ENCODE measurements around the gene PODXL. TPM values are rescaled to one million over a fixed set of nuclear protein-coding genes. Genes with fewer than 3 reads are reported as not detected.

The PODXL gene
- total and polyA plus RNA-seq, 2 of the 8 experiments (the other 6 are each of a cell fraction or from before 2014, with no cell fraction given) = 638 to 925 TPM

- peak overlapping the region; percentile 61; the same call in 1 of the 2 replicates for H2BK15ac ChIP-seq (ENCODE audit: low read length)
- H3K27me3 ChIP-seq (replicated peaks in 1 of 4; ENCODE audit: control insufficient read depth in 3 of 4, extremely low read depth in 1 of 4, insufficient read depth in 3 of 4, low read length in 3 of 4) = no peaks in the 10 kb centered on the region
- H4K5ac ChIP-seq (ENCODE audit: insufficient read length, low read depth, low read length) = peak overlapping the region; percentile 93
- peak overlapping the region; percentile 94 for H3K18ac ChIP-seq (ENCODE audit: extremely low read depth, low read length)
- peak overlapping the region; percentile 6 to 47 (median 11); a peak in 5 of 8 replicates for H3K4me3 ChIP-seq (ENCODE audit: extremely low read depth in 1 of 4, insufficient read depth in 2 of 4, low read depth in 3 of 4, low read length in 4 of 4)
- ChIA-PET POLR2A (ENCODE audit: partially characterized antibody) (interaction anchor here (0.8 to 9.8 kb wide), 21 partner anchors 10 to 90 kb away, joined by 3 to 108 read pairs (median 6); partner anchors contain the start of gene PODXL), CTCF (ENCODE audit: partially characterized antibody) (interaction anchor here (0.8 to 11.9 kb wide), 8 partner anchors 13 to 98 kb away, joined by 4 to 103 read pairs (median 4); partner anchors contain the start of gene PODXL)
- peaks cover 27 to 51% (median 45%) of the 10 kb centered on the region in 4 experiments for H3K4me1 ChIP-seq (replicated peaks in 1 of 4; ENCODE audit: control insufficient read depth in 3 of 4, insufficient read depth in 4 of 4, low read length in 3 of 4)
- H3K56ac ChIP-seq (replicated peaks; ENCODE audit: insufficient read length, low read depth, low read length) = peak overlapping the region; percentile 94
- peak overlapping the region; percentile 96 for H3K27ac ChIP-seq (ENCODE audit: low read depth, low read length)
- 0 out of 2 replicates have a peak, but pooled peaks cover 2% of the 10 kb centered on the region for H3K79me1 ChIP-seq (ENCODE audit: low read depth, low read length)
- DNase-seq (ENCODE audit: low read depth in 1 of 2, low spot score in 2 of 2) (peak in 1 of 2 experiments; percentile 88), FAIRE-seq (no peak)
- H3K23ac ChIP-seq (ENCODE audit: insufficient read length) = no peak overlapping the region
- H2BK12ac ChIP-seq (ENCODE audit: low read depth, low read length) = peak overlapping the region; percentile 100
- H2BK20ac ChIP-seq (ENCODE audit: low read length) = peak overlapping the region; percentile 86
- H3K4ac ChIP-seq (replicated peaks; ENCODE audit: insufficient read length, low read depth, low read length) = peak overlapping the region; percentile 98
- 0 out of 2 replicates have a peak overlapping the region, but pooled peaks have one; percentile 17 for H4K8ac ChIP-seq (ENCODE audit: extremely low read depth, insufficient read depth, low read length)
- H3K9ac ChIP-seq (replicated peaks in 1 of 4; ENCODE audit: extremely low read depth in 1 of 4, low read depth in 3 of 4, low read length in 3 of 4) = peak overlapping the region; percentile 8 to 66 (median 44); a peak in 6 of 7 replicates
- H4K91ac ChIP-seq (replicated peaks; ENCODE audit: insufficient read length, low read length) = peak overlapping the region; percentile 100
- no peaks in the 10 kb centered on the region for H3K9me3 ChIP-seq (ENCODE audit: insufficient read depth in 2 of 2, low read depth in 1 of 2, low read length in 1 of 2)
- peaks cover 3% of the 10 kb centered on the region for H3K23me2 ChIP-seq (ENCODE audit: low read depth, low read length)
- H3K79me2 ChIP-seq (ENCODE audit: control insufficient read depth in 1 of 2, insufficient read depth in 2 of 2, low read length in 2 of 2) = peaks cover 0 to 6% of the 10 kb centered on the region in 2 experiments; a peak in 1 of 4 replicates
- no peaks in the 10 kb centered on the region for H4K20me1 ChIP-seq (replicated peaks in 1 of 2; ENCODE audit: control insufficient read depth in 1 of 2, insufficient read depth in 2 of 2, low read length in 2 of 2)
- WGBS, 2 experiments (ENCODE audit: extremely low coverage in 1 of 2, insufficient coverage in 1 of 2, insufficient read length in 1 of 2, insufficient replicate concordance in 2 of 2, low coverage in 1 of 2, low lambda C conversion rate in 2 of 2, missing lambda C conversion rate in 1 of 2) = 0% methylated on average over 7 of the region's 7 CpGs; no CpG with 5 or more reads in 1 of the 2 experiments
- H3K14ac ChIP-seq (ENCODE audit: insufficient read length) = no peak overlapping the region
- H3K4me2 ChIP-seq (ENCODE audit: insufficient read depth in 1 of 2, low read depth in 2 of 2, low read length in 2 of 2) = peak overlapping the region; percentile 58 to 84
- H2BK120ac ChIP-seq (replicated peaks; ENCODE audit: low read depth, low read length) = peak overlapping the region; percentile 93
- no peak overlapping the region for H2AFZ ChIP-seq (ENCODE audit: low read length)
- peak overlapping the region; percentile 99 for H2AK5ac ChIP-seq (ENCODE audit: low read depth, low read length)
- peak overlapping the region; percentile 100 for H2BK5ac ChIP-seq (ENCODE audit: low read depth, low read length)
- no peaks in the 10 kb centered on the region for H3K36me3 ChIP-seq (ENCODE audit: control insufficient read depth in 2 of 4, insufficient read depth in 4 of 4, low read length in 3 of 4)
- TF ChIP-seq CHD2 (IDR thresholded peaks at IDR 0.05; ENCODE audit: low read length) (no peak), ASH2L (IDR thresholded peaks at IDR 0.05; ENCODE audit: low read length) (peak; percentile 78), FOSL1 (IDR thresholded peaks at IDR 0.05; ENCODE audit: insufficient read depth, low read depth, low read length) (no peak), RFX5 (IDR thresholded peaks at IDR 0.05; ENCODE audit: borderline replicate concordance, low read depth, low read length) (no peak), USF2 (IDR thresholded peaks at IDR 0.05; ENCODE audit: low read length) (no peak), JUN (IDR thresholded peaks at IDR 0.05; ENCODE audit: low read depth, low read length) (no peak), POLR2AphosphoS5 (IDR thresholded peaks at IDR 0.05; ENCODE audit: low read depth, low read length) (peak; percentile 41; the same call in 1 of the 2 replicates), POLR2A (IDR thresholded peaks at IDR 0.05; ENCODE audit: control extremely low read depth in 1 of 2, low read depth in 2 of 2, low read length in 2 of 2) (peak in 1 of 2 experiments; percentile 13; a peak in 2 of 3 replicates), CTBP2 (IDR thresholded peaks at IDR 0.05; ENCODE audit: borderline replicate concordance, insufficient read depth, insufficient read length, low read length) (no peak), HDAC6 (IDR thresholded peaks at IDR 0.05; ENCODE audit: low read depth, low read length) (no peak), RNF2 (IDR thresholded peaks at IDR 0.05; ENCODE audit: borderline replicate concordance, low read depth, low read length, missing control alignments, poor library complexity, severe bottlenecking) (no peak), RXRA (IDR thresholded peaks at IDR 0.05; ENCODE audit: insufficient read depth, low read depth, low read length) (no peak)
Measured at GRCh38 chr7:131604841-131605279, 48.4 kb upstream of the PODXL start.

Data from H1 (cell line).